ENCODE results near the gene LTC4S. TPM values are rescaled to one million over a fixed set of nuclear protein-coding genes. Genes with fewer than 3 reads are reported as not detected.

LTC4S gene
- polyA plus RNA-seq, 2 of the 4 experiments (the other 2 are of a cell fraction): not detected

- WGBS (ENCODE audit: missing lambda C conversion rate): 95% methylated on average over 3 of the region's 3 CpGs
- ChIA-PET CTCF (interaction anchor here (0.6 to 4.8 kb wide), 2 partner anchors 15 to 257 kb away, joined by 3 to 25 read pairs; no protein-coding TSS in a partner anchor), POLR2A (no interaction called here)
- Histone ChIP-seq H3K4me3 (no peak overlapping the region), H3K9me3 (no peaks in the 10 kb centered on the region), H3K4me2 (no peak overlapping the region), H3K27ac (no peak overlapping the region), H3K4me1 (no peaks in the 10 kb centered on the region)
- TF ChIP-seq RNF2 (IDR thresholded peaks at IDR 0.05; ENCODE audit: borderline replicate concordance, low read depth) (no peak), KDM5A (IDR thresholded peaks at IDR 0.05) (no peak), CTCF (IDR thresholded peaks at IDR 0.05) (no peak), EHMT2 (IDR thresholded peaks at IDR 0.05; ENCODE audit: low read depth) (no peak), EHF (CRISPR knock-in tag; IDR thresholded peaks at IDR 0.05) (no peak), MAX (IDR thresholded peaks at IDR 0.05) (no peak), FOSB (CRISPR knock-in tag; IDR thresholded peaks at IDR 0.05) (no peak), HOXB5 (CRISPR knock-in tag; IDR thresholded peaks at IDR 0.05) (no peak), MYC (IDR thresholded peaks at IDR 0.05; ENCODE audit: borderline replicate concordance, low read length) (no peak), TFCP2L1 (CRISPR knock-in tag; IDR thresholded peaks at IDR 0.05) (no peak), CHD2 (IDR thresholded peaks at IDR 0.05; ENCODE audit: low read length, partially characterized antibody) (no peak), SREBF2 (IDR thresholded peaks at IDR 0.05) (no peak), HDAC2 (IDR thresholded peaks at IDR 0.05) (no peak), PBX3 (IDR thresholded peaks at IDR 0.05) (no peak), KDM1A (IDR thresholded peaks at IDR 0.05; ENCODE audit: low read depth) (no peak), NR3C1 (IDR thresholded peaks at IDR 0.05) (no peak)
- TF ChIP-seq, protein P1, sequence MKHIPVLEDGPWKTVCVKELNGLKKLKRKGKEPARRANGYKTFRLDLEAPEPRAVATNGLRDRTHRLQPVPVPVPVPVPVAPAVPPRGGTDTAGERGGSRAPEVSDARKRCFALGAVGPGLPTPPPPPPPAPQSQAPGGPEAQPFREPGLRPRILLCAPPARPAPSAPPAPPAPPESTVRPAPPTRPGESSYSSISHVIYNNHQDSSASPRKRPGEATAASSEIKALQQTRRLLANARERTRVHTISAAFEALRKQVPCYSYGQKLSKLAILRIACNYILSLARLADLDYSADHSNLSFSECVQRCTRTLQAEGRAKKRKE (CRISPR knock-in tag; IDR thresholded peaks at IDR 0.05; ENCODE audit: low read depth): no peak
- TF ChIP-seq, protein P2, sequence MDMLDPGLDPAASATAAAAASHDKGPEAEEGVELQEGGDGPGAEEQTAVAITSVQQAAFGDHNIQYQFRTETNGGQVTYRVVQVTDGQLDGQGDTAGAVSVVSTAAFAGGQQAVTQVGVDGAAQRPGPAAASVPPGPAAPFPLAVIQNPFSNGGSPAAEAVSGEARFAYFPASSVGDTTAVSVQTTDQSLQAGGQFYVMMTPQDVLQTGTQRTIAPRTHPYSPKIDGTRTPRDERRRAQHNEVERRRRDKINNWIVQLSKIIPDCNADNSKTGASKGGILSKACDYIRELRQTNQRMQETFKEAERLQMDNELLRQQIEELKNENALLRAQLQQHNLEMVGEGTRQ (IDR thresholded peaks at IDR 0.05): no peak
- TF ChIP-seq, protein P3, sequence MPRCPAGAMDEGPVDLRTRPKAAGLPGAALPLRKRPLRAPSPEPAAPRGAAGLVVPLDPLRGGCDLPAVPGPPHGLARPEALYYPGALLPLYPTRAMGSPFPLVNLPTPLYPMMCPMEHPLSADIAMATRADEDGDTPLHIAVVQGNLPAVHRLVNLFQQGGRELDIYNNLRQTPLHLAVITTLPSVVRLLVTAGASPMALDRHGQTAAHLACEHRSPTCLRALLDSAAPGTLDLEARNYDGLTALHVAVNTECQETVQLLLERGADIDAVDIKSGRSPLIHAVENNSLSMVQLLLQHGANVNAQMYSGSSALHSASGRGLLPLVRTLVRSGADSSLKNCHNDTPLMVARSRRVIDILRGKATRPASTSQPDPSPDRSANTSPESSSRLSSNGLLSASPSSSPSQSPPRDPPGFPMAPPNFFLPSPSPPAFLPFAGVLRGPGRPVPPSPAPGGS (IDR thresholded peaks at IDR 0.05): no peak
- DNase-seq (ENCODE audit: low read depth in 1 of 2, low spot score in 1 of 2) (no peak), ATAC-seq (no peak), FAIRE-seq (no peak)
Observed at GRCh38 chr5:179747811-179748210, 46.0 kb upstream of the LTC4S start.

DNA sequence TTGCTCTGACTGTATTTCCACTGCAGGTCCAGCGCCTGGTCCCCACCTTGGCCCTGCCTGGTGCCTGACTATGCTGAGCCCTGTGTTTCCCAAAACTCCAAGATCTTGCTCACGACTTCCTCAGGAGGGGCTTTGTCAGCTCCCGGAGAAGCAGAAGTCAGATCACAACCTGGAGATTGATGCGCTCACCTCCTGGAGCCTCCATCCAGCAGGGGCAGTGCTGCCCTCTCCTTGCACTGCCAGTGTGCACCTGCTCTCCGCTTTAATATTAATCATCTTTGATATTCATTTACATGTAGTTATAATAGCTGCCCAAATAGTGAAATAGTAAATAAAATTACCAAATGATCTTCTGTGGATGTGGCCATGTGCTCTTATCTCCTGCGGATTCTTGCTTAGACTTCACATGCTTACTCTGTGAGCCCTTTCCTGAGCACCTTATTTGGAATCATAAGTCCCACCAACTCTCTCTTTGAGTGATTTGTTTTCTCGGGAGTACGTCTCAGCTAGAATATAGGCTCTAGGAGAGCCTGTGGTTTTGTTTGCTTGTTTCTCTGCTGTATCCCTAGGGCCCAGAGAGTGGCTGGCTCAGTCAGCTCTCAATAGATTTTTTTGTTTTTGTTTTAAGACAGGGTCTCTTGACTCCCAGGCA, 43.8 kb upstream of the LTC4S start:
- Histone ChIP-seq H3K27ac (no peak overlapping the region), H3K4me1 (peaks cover 10% of the 10 kb centered on the region), H3K4me3 (no peak overlapping the region), H3K4me2 (no peak overlapping the region), H3K9me3 (no peaks in the 10 kb centered on the region)
- ChIA-PET POLR2A (interaction anchor here (0.8 kb wide), 1 partner anchor 18 kb away, joined by 3 read pairs; no protein-coding TSS in a partner anchor), CTCF (interaction anchor here (0.6 to 4.8 kb wide), 6 partner anchors 9 to 340 kb away, joined by 3 to 25 read pairs (median 4); no protein-coding TSS in a partner anchor)
- DNase-seq (ENCODE audit: low read depth in 1 of 2, low spot score in 1 of 2) (no peak), FAIRE-seq (no peak), ATAC-seq (peak; percentile 64 to 67; a peak in 4 of 6 replicates)
- WGBS (ENCODE audit: missing lambda C conversion rate): 88% methylated on average over 8 of the region's 8 CpGs
- TF ChIP-seq, protein P4, sequence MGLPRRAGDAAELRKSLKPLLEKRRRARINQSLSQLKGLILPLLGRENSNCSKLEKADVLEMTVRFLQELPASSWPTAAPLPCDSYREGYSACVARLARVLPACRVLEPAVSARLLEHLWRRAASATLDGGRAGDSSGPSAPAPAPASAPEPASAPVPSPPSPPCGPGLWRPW (IDR thresholded peaks at IDR 0.05): no peak
- TF ChIP-seq, protein P3 (IDR thresholded peaks at IDR 0.05): no peak
- TF ChIP-seq E2F6 (IDR thresholded peaks at IDR 0.05; ENCODE audit: borderline replicate concordance, low read depth): no peak
- TF ChIP-seq, protein P2 (IDR thresholded peaks at IDR 0.05): no peak
- no peak for TF ChIP-seq FOSB (CRISPR knock-in tag; IDR thresholded peaks at IDR 0.05)
- TF ChIP-seq GATA3 (IDR thresholded peaks at IDR 0.05; ENCODE audit: borderline replicate concordance): no peak
- no peak for TF ChIP-seq POLR2A (IDR thresholded peaks at IDR 0.05; ENCODE audit: low read length)
- TF ChIP-seq SREBF2 (IDR thresholded peaks at IDR 0.05): no peak
- TF ChIP-seq CHD4 (IDR thresholded peaks at IDR 0.05; ENCODE audit: borderline replicate concordance): no peak
- TF ChIP-seq JUN (IDR thresholded peaks at IDR 0.05): no peak
- no peak for TF ChIP-seq HOXB13 (CRISPR knock-in tag; IDR thresholded peaks at IDR 0.05; ENCODE audit: low read depth)
- TF ChIP-seq ZFP36 (IDR thresholded peaks at IDR 0.05; ENCODE audit: borderline replicate concordance, partially characterized antibody): no peak
- TF ChIP-seq POLR2AphosphoS2 (conservative IDR thresholded peaks at IDR 0.05; ENCODE audit: low read length): no peak
- TF ChIP-seq KDM1A (IDR thresholded peaks at IDR 0.05; ENCODE audit: low read depth): no peak
- TF ChIP-seq KDM5A (IDR thresholded peaks at IDR 0.05): no peak
